ENCODE results near the gene SLC6A3.

The SLC6A3 gene

GRCh38 chr5:1345876-1346626, 99.2 kb downstream of the SLC6A3 start:
- DNase-seq = no peak

GRCh38 chr5:1344975-1345838, 100.0 kb downstream of the SLC6A3 start, which contains the start of gene CLPTM1L:
TSS of gene CLPTM1L (minus strand) at chr5:1345099. CDS start at chr5:1344841, 258 bp downstream.
- DNase-seq = peak; percentile 87

- DNase-seq = peak; percentile 27
Measured at GRCh38 chr5:1343931-1344901, 101.0 kb downstream of the SLC6A3 start.

GRCh38 chr5:1343315-1343751, 101.9 kb downstream of the SLC6A3 start:
- DNase-seq = no peak

Measured in stimulated activated CD4-positive, alpha-beta T cell treated with anti-CD3 and anti-CD28 coated beads, Interleukin-4, amount 100 ng/mL, for 24 hours (primary cell).